Adrenal gland (tissue), 5 donors: Measurements from ENCODE around the gene CA5A.

ENCODE experiments used
- CTCF ChIP-seq, 6 experiments: fragments of 450-650 bp in 4 of 6; fragments of 200-600 bp in 2 of 6; sonication (generic) in 1 of 6; IDR thresholded peaks; 1 replicate in 5 of 6; 2 replicates in 1 of 6; pipeline versions ENCODE4 v1.5.1 to v1.8.0; 2016 to 2021; ENCODE audit warnings: antibody characterized with exemption in 6 of 6, mild to moderate bottlenecking in 2 of 6, moderate library complexity in 1 of 6
- POLR2A ChIP-seq, 2 donors: fragments of 450-650 bp; IDR thresholded peaks; one replicate each; pipeline ENCODE4 v1.6.1; 2017; ENCODE audit warnings: antibody characterized with exemption in 2 of 2, mild to moderate bottlenecking in 2 of 2, moderate library complexity in 1 of 2
- donor health status: DM: no; HTN: no; CAD: no.

DNA sequence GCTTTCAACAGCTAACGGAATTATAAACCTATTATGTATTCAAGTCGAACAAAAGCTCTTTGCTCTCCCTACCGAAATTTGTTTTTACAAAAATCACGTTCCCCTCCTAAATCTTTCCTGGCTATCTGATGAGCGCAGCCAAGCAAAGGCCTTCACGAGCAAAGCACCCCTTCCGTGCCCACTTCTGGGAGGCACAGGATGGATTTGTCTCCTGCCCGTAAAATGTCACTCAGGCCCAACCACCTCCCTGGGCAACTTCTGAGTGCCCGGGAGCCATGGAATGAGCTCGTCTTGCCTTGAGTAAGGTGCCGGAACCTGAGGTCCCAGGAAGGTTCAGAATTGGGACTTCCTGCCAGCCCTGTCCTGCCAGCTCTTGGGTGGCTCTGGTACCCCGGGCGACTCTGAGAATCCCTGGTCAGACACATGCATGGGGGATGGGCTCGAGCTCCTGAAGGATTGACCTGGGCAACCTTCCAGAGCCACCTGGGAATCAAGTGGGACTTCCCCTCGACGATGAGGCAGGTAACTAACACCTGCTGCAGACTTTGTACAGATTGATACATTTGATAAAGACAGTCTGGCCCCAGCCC, 86.8 kb downstream of the CA5A start:
- TF ChIP-seq CTCF (IDR thresholded peaks at IDR 0.05), result no peak
- TF ChIP-seq POLR2A (IDR thresholded peaks at IDR 0.05), result no peak
